ENCODE results near the gene NLRP5. TPM values are rescaled to one million over a fixed set of nuclear protein-coding genes. Genes with fewer than 3 reads are reported as not detected.

The NLRP5 gene
- total RNA-seq, 2 experiments from 2014 or later, result not detected

DNA sequence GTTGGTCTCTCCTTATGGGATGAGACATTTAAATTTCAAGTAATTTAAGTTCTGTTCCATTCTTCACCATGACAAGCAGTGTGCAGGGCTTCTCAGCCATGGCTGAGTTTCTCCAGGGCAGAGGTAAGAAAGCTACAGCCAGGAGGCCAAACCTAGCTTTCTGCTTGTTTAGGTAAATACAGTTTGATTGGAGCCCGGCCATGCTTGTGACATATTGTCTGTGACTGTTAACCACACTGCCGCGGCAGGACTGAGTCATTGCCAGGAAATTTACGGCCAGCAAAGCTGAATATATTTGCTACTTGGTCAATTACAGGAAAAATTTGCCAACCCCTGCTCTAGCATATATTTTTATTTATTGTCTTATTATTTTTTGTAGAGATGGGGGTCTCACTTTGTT lies 28.2 kb upstream of the NLRP5 start:
- no peak for ATAC-seq
- Mint-ChIP-seq H3K4me1 (ENCODE audit: low read depth) (no peaks in the 10 kb centered on the region), H3K36me3 (ENCODE audit: low read depth) (no peaks in the 10 kb centered on the region), H3K9me3 (no peaks in the 10 kb centered on the region), H3K27ac (no peak overlapping the region), H3K27me3 (no peaks in the 10 kb centered on the region), H3K4me3 (no peak overlapping the region)
- no peak for DNase-seq
- intact Hi-C loops (cut with micrococcal nuclease), result no loop called here
- ChIA-PET CTCF (no interaction called here), POLR2A (no interaction called here)
- TF ChIP-seq, protein P1, sequence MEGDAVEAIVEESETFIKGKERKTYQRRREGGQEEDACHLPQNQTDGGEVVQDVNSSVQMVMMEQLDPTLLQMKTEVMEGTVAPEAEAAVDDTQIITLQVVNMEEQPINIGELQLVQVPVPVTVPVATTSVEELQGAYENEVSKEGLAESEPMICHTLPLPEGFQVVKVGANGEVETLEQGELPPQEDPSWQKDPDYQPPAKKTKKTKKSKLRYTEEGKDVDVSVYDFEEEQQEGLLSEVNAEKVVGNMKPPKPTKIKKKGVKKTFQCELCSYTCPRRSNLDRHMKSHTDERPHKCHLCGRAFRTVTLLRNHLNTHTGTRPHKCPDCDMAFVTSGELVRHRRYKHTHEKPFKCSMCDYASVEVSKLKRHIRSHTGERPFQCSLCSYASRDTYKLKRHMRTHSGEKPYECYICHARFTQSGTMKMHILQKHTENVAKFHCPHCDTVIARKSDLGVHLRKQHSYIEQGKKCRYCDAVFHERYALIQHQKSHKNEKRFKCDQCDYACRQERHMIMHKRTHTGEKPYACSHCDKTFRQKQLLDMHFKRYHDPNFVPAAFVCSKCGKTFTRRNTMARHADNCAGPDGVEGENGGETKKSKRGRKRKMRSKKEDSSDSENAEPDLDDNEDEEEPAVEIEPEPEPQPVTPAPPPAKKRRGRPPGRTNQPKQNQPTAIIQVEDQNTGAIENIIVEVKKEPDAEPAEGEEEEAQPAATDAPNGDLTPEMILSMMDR (IDR thresholded peaks at IDR 0.05), result no peak

DNA sequence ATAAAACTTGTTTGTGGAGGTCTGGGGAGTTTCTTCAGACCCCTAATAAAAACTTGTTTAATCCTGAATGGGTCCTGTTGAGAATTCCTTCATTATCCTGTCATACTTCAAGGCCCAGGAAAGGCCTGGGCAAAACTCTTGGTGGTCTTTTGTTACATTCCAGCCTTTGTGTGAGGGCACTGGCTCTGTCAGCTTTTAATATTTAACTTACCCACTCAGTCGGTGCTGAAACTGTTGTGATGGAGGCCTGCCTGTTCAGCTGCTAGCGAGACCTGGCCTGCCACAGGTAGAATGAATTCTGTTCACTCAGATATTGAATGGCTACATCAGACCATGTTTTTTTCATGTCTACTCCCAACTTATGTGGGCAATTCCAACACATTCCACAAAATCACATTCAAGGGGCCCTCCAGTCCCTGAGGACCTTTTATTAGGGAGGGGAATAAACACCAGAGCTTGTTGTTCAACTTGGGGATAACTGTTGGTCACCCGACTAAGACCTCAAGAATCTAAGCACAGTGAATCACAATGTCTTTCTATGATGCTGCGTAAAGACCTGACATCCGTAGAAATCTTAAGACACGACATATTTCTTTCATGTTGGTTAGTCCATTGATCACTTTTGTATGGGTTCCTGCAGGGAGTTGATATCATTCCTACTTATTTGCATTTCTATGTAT lies 26.4 kb upstream of the NLRP5 start:
- DNase-seq (no peak), ATAC-seq (no peak)
- TF ChIP-seq, protein P1 (IDR thresholded peaks at IDR 0.05), result no peak
- no peaks in the 10 kb centered on the region for H3K27me3 Mint-ChIP-seq
- ChIA-PET POLR2A (no interaction called here), CTCF (no interaction called here)
- no peak overlapping the region for H3K27ac Mint-ChIP-seq
- H3K9me3 Mint-ChIP-seq, result no peaks in the 10 kb centered on the region
- no peaks in the 10 kb centered on the region for H3K36me3 Mint-ChIP-seq (ENCODE audit: low read depth)
- H3K4me1 Mint-ChIP-seq (ENCODE audit: low read depth), result no peaks in the 10 kb centered on the region
- intact Hi-C loops (cut with micrococcal nuclease), result no loop called here
- no peak overlapping the region for H3K4me3 Mint-ChIP-seq

DNA sequence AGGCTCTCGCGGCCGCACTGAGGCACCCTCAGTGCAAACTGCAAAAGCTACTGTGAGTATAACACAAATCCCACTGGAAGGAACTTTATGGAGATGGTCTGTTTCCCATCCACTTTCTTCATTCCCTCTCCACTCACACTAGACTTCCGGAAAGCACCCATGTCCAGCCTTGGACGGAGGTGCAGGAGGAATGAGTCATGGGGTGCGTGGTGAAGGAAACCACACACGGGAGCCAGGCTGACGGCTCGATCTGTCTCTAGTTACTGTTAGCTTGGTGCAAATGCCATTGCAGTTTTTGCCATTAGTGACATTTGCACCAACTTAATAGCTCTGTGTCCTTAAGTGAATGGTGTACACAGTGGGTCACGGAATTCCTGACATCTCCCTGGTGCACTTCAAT lies 24.4 kb upstream of the NLRP5 start:
- no peak overlapping the region for H3K27ac Mint-ChIP-seq
- H3K4me3 Mint-ChIP-seq, result no peak overlapping the region
- CTCF ChIA-PET, result no interaction called here
- no peaks in the 10 kb centered on the region for H3K4me1 Mint-ChIP-seq (ENCODE audit: low read depth)
- intact Hi-C loops (cut with micrococcal nuclease), result no loop called here
- DNase-seq (no peak), ATAC-seq (no peak)
- TF ChIP-seq, protein P1 (IDR thresholded peaks at IDR 0.05), result no peak
- no peaks in the 10 kb centered on the region for H3K36me3 Mint-ChIP-seq (ENCODE audit: low read depth)
- POLR2A ChIA-PET, result no interaction called here
- peaks cover under 1% of the 10 kb centered on the region for H3K9me3 Mint-ChIP-seq
- no peaks in the 10 kb centered on the region for H3K27me3 Mint-ChIP-seq

DNA sequence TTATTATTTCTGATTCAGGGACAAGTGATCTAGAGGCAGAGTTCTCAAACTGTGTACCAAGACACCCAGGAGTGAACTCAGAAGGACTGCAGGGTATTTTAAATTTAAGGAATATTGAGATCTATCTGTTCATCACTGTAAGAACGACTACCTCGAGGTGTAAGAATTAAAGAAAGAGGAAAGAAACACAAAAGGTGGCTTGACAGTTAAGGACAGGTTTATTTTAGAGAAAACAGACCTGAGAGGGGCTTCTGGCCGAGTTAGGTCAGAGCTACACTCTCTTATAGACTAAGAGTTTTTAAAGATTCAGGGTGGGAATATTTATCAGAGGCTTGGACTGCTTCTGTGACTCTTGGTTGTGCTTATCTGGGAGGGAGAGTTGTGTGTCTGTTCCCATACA lies 12.6 kb upstream of the NLRP5 start:
- no peak overlapping the region for H3K4me3 Mint-ChIP-seq
- TF ChIP-seq, protein P1 (IDR thresholded peaks at IDR 0.05), result no peak
- H3K27me3 Mint-ChIP-seq, result peaks cover 4% of the 10 kb centered on the region
- DNase-seq, result no peak
- no peak for ATAC-seq
- intact Hi-C loops (cut with micrococcal nuclease), result no loop called here
- ChIA-PET POLR2A (no interaction called here), CTCF (no interaction called here)
- no peak overlapping the region for H3K27ac Mint-ChIP-seq
- H3K9me3 Mint-ChIP-seq, result peaks cover 6% of the 10 kb centered on the region
- H3K36me3 Mint-ChIP-seq (ENCODE audit: low read depth), result no peaks in the 10 kb centered on the region
- H3K4me1 Mint-ChIP-seq (ENCODE audit: low read depth), result no peaks in the 10 kb centered on the region

DNA sequence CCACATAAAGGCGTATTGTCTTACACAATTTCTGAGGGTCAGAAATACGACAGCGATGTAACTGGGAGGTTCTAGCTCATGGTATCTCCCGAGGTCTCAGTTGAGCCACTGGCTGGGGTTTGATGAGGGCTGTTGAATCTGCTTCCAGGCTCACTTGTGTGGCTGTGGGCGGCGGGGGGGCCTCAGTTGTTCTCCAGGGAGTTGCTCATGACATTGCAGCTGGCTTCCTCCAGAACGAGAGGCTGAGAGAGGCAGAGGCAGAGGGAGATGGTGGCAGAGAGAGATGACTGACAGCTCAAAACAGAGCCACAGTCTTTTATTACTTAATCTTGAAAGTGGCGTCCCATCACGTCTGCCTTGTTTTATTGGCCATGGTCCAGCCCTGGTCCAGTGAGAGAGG lies 6.2 kb upstream of the NLRP5 start:
- TF ChIP-seq, protein P1 (IDR thresholded peaks at IDR 0.05), result no peak
- H3K4me3 Mint-ChIP-seq, result no peak overlapping the region
- peaks cover 4% of the 10 kb centered on the region for H3K27me3 Mint-ChIP-seq
- no peak for ATAC-seq
- peaks cover 11% of the 10 kb centered on the region for H3K9me3 Mint-ChIP-seq
- ChIA-PET POLR2A (no interaction called here), CTCF (no interaction called here)
- H3K4me1 Mint-ChIP-seq (ENCODE audit: low read depth), result no peaks in the 10 kb centered on the region
- DNase-seq, result no peak
- no peaks in the 10 kb centered on the region for H3K36me3 Mint-ChIP-seq (ENCODE audit: low read depth)
- intact Hi-C loops (cut with micrococcal nuclease), result no loop called here
- H3K27ac Mint-ChIP-seq, result no peak overlapping the region

All from activated CD8-positive, alpha-beta T cell treated with anti-CD3 and anti-CD28 coated beads for 36 hours (primary cell).